VCaP (cell line): ENCODE measurements around the gene ROMO1.
"Not testable (repeated sequence)": the region's sequence is repeated elsewhere in the genome, so short reads cannot be mapped to it uniquely, and the experiment has no call there.

Source experiments
- H3K27ac ChIP-seq: fragments of 450-650 bp; 2 replicates; pipeline ENCODE4 v1.5.1; 2017
- CTCF ChIP-seq: fragments of 450-650 bp; conservative IDR thresholded peaks from 2 replicates; pipeline ENCODE4 v1.5.1; 2017; ENCODE audit warnings: mild to moderate bottlenecking, moderate library complexity

The ROMO1 gene

GRCh38 chr20:35699957-35700624 lies 886 bp downstream of the ROMO1 start:
- H3K27ac ChIP-seq = peak overlapping the region; percentile 97
- TF ChIP-seq CTCF = no peak

- TF ChIP-seq CTCF = no peak
- H3K27ac ChIP-seq = peak overlapping the region; percentile 97
Observed at GRCh38 chr20:35700625-35701148, 1.5 kb downstream of the ROMO1 start.

- H3K27ac ChIP-seq = peak overlapping the region; percentile 97; the same call in 1 of the 2 replicates
- TF ChIP-seq CTCF = no peak
Observed at GRCh38 chr20:35702051-35702823, 3.0 kb downstream of the ROMO1 start.

- no peak for TF ChIP-seq CTCF
- peak overlapping the region; percentile 97; the same call in 1 of the 2 replicates for H3K27ac ChIP-seq
Observed at GRCh38 chr20:35702824-35703695, 3.9 kb downstream of the ROMO1 start.

- no peak for TF ChIP-seq CTCF
- peak overlapping the region; percentile 97; the same call in 1 of the 2 replicates for H3K27ac ChIP-seq
Observed at GRCh38 chr20:35704514-35705261, 5.5 kb downstream of the ROMO1 start.

- not testable (repeated sequence) for H3K27ac ChIP-seq
Observed at GRCh38 chr20:35705894-35706293, 6.7 kb downstream of the ROMO1 start.

- not testable (repeated sequence) for H3K27ac ChIP-seq
Observed at GRCh38 chr20:35706591-35707529, 7.7 kb downstream of the ROMO1 start.
